ENCODE measurements around the gene METTL27. TPM values are rescaled to one million over a fixed set of nuclear protein-coding genes. Genes with fewer than 3 reads are reported as not detected.

The METTL27 gene
- total and polyA plus RNA-seq, 9 of the 15 experiments (the other 6 are each of a cell fraction or from before 2014, with no cell fraction given): 0.08 to 0.82 (median 0.33) TPM; not detected in 4

DNA sequence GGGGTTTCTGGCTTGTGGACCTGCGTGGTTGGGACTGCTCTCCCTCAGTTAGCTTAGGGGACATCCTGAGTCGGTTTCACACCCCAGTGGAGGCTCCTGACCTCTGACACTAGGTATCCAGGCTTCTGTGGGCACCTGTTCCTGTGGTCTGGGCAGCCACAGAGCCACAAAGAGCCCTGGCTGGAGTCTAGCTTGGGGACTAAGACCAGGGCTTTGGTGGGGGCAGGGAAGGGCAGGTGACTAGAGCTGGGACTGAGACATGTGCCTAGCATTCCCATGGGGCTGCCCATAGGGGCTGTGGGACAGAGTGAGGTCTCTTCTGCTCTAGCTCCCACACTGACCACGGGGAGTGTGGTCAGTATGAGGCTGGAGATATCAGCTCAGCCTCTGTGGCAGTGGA lies 14.6 kb upstream of the METTL27 start:
- H3K79me2 ChIP-seq (ENCODE audit: control insufficient read depth, insufficient read depth, low read length): no peaks in the 10 kb centered on the region
- CTCF ChIA-PET (ENCODE audit: low intra/inter-chr PET ratio): interaction anchor here (0.6 kb wide), 1 partner anchor 1108 kb away, joined by 3 read pairs; no protein-coding TSS in a partner anchor
- peaks cover 14 to 31% of the 10 kb centered on the region in 2 experiments; a peak in 4 of 5 replicates for H3K27me3 ChIP-seq (ENCODE audit: control insufficient read depth in 2 of 2, insufficient read depth in 2 of 2, low read length in 2 of 2)
- no peaks in the 10 kb centered on the region for H3K36me3 ChIP-seq (ENCODE audit: control insufficient read depth, insufficient read depth, low read length)
- FAIRE-seq (no peak), ATAC-seq (peak; percentile 10; the same call in 1 of the 3 replicates), DNase-seq (ENCODE audit: extremely low read depth in 1 of 4, low spot score in 3 of 4) (no peak)
- H3K9me3 ChIP-seq (replicated peaks; ENCODE audit: control insufficient read depth, insufficient read depth, low read depth, low read length): no peaks in the 10 kb centered on the region
- H3K4me1 ChIP-seq (replicated peaks in 1 of 2; ENCODE audit: control insufficient read depth in 2 of 2, insufficient read depth in 2 of 2, low read length in 2 of 2): peaks cover 10 to 12% of the 10 kb centered on the region in 2 experiments
- H3K9me1 ChIP-seq (ENCODE audit: control insufficient read depth, insufficient read depth, low read length): peaks cover 3% of the 10 kb centered on the region
- POLR2A ChIA-PET: interaction anchor here (0.6 to 0.9 kb wide), 2 partner anchors 28 to 279 kb away, joined by 4 to 5 read pairs; partner anchors contain the start of gene TBL2
- TF ChIP-seq ZFP36 (IDR thresholded peaks at IDR 0.05; ENCODE audit: low read depth, low read length, partially characterized antibody): no peak
- TF ChIP-seq ZNF224 (CRISPR knock-in tag; IDR thresholded peaks at IDR 0.05): no peak
- TF ChIP-seq NCOA6 (IDR thresholded peaks at IDR 0.05): no peak
- TF ChIP-seq RBM34 (IDR thresholded peaks at IDR 0.05; ENCODE audit: borderline replicate concordance, insufficient read depth, low read length): no peak
- TF ChIP-seq ZNF263 (CRISPR knock-in tag; IDR thresholded peaks at IDR 0.05; ENCODE audit: borderline replicate concordance): no peak
- no peak for TF ChIP-seq STAT5B (CRISPR knock-in tag; IDR thresholded peaks at IDR 0.05)
- no peak for TF ChIP-seq ID3 (CRISPR knock-in tag; IDR thresholded peaks at IDR 0.05)
- TF ChIP-seq ID3 (tag; IDR thresholded peaks at IDR 0.05): no peak
- TF ChIP-seq HES1 (IDR thresholded peaks at IDR 0.05; ENCODE audit: low read depth): no peak
- TF ChIP-seq MNT (conservative IDR thresholded peaks at IDR 0.05): no peak
- TF ChIP-seq, protein P1, sequence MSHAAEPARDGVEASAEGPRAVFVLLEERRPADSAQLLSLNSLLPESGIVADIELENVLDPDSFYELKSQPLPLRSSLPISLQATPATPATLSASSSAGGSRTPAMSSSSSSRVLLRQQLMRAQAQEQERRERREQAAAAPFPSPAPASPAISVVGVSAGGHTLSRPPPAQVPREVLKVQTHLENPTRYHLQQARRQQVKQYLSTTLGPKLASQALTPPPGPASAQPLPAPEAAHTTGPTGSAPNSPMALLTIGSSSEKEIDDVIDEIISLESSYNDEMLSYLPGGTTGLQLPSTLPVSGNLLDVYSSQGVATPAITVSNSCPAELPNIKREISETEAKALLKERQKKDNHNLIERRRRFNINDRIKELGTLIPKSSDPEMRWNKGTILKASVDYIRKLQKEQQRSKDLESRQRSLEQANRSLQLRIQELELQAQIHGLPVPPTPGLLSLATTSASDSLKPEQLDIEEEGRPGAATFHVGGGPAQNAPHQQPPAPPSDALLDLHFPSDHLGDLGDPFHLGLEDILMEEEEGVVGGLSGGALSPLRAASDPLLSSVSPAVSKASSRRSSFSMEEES (CRISPR knock-in tag; IDR thresholded peaks at IDR 0.05): no peak
- intact Hi-C loops (cut with micrococcal nuclease) (no loop called here), in situ Hi-C loops (cut with MboI) (loop anchor here (5.0 kb wide), 1 partner anchor 115 kb away; no protein-coding TSS in a partner anchor)
- H3K4me2 ChIP-seq (ENCODE audit: insufficient read depth, low read length): no peak overlapping the region
- H2AFZ ChIP-seq (ENCODE audit: low read depth, low read length): no peak overlapping the region
- H3K9ac ChIP-seq (ENCODE audit: insufficient read depth in 1 of 2, low read depth in 2 of 2, low read length in 2 of 2): 0 out of 4 replicates have a peak overlapping the region, but pooled peaks of 1 of the 2 experiments have one; percentile 8
- H3K27ac ChIP-seq (ENCODE audit: extremely low read depth, low read depth, low read length): no peak overlapping the region
- no TSS peak for BruUV-seq (replicated peaks)
- no peak overlapping the region for H3K4me3 ChIP-seq
- 0% methylated on average over 3 of the region's 3 CpGs for WGBS (ENCODE audit: insufficient coverage, low coverage, missing lambda C conversion rate)
- peaks cover 8% of the 10 kb centered on the region; the same call in 1 of the 2 replicates for H4K20me1 ChIP-seq (replicated peaks; ENCODE audit: control insufficient read depth, insufficient read depth, low read length)
